ENCODE results near the gene OTULIN.

Gene OTULIN

GRCh38 chr5:14668181-14668591 lies 3.7 kb downstream of the OTULIN start:
- no peak for DNase-seq (ENCODE audit: low read depth, low spot score)

- DNase-seq (ENCODE audit: low read depth, low spot score), result no peak
These were observed 4.9 kb downstream of the OTULIN start for GRCh38 chr5:14669415-14669814.

GRCh38 chr5:14669975-14670374 lies 5.5 kb downstream of the OTULIN start:
- DNase-seq (ENCODE audit: low read depth, low spot score), result no peak

- no peak for DNase-seq (ENCODE audit: low read depth, low spot score)
These were observed 6.9 kb downstream of the OTULIN start for GRCh38 chr5:14671414-14671813.

GRCh38 chr5:14672082-14672481 lies 7.6 kb downstream of the OTULIN start:
- DNase-seq (ENCODE audit: low read depth, low spot score), result no peak

GRCh38 chr5:14672484-14673394 lies 8.2 kb downstream of the OTULIN start:
- no peak for DNase-seq (ENCODE audit: low read depth, low spot score)

GRCh38 chr5:14673443-14673842 lies 8.9 kb downstream of the OTULIN start:
- no peak for DNase-seq (ENCODE audit: low read depth, low spot score)

- DNase-seq (ENCODE audit: low read depth, low spot score), result no peak
These were observed 10.7 kb downstream of the OTULIN start for GRCh38 chr5:14674983-14675854.

GRCh38 chr5:14675865-14676300 lies 11.4 kb downstream of the OTULIN start:
- no peak for DNase-seq (ENCODE audit: low read depth, low spot score)

GRCh38 chr5:14676320-14676719 lies 11.8 kb downstream of the OTULIN start:
- DNase-seq (ENCODE audit: low read depth, low spot score), result no peak

GRCh38 chr5:14678773-14679334 lies 14.3 kb downstream of the OTULIN start:
- DNase-seq (ENCODE audit: low read depth, low spot score), result no peak

- no peak for DNase-seq (ENCODE audit: low read depth, low spot score)
These were observed 15.1 kb downstream of the OTULIN start for GRCh38 chr5:14679595-14679994.

GRCh38 chr5:14681236-14681752 lies 16.8 kb downstream of the OTULIN start:
- no peak for DNase-seq (ENCODE audit: low read depth, low spot score)

- DNase-seq (ENCODE audit: low read depth, low spot score), result no peak
These were observed 19.5 kb downstream of the OTULIN start for GRCh38 chr5:14683906-14684455.

- no peak for DNase-seq (ENCODE audit: low read depth, low spot score)
These were observed 20.2 kb downstream of the OTULIN start for GRCh38 chr5:14684757-14685156.

- peak; percentile 50 for DNase-seq (ENCODE audit: low read depth, low spot score)
These were observed 21.2 kb downstream of the OTULIN start for GRCh38 chr5:14685757-14686156.

- DNase-seq (ENCODE audit: low read depth, low spot score), result no peak
These were observed 22.0 kb downstream of the OTULIN start for GRCh38 chr5:14686517-14686916.

- DNase-seq (ENCODE audit: low read depth, low spot score), result peak; percentile 14
These were observed 22.6 kb downstream of the OTULIN start for GRCh38 chr5:14687023-14687665.

GRCh38 chr5:14693070-14693469 lies 28.6 kb downstream of the OTULIN start:
- no peak for DNase-seq (ENCODE audit: low read depth, low spot score)

- no peak for DNase-seq (ENCODE audit: low read depth, low spot score)
These were observed 30.6 kb downstream of the OTULIN start for GRCh38 chr5:14695152-14695551.

- DNase-seq (ENCODE audit: low read depth, low spot score), result peak; percentile 7
These were observed 31.5 kb downstream of the OTULIN start for GRCh38 chr5:14696057-14696456.

Data from ELF-1 (cell line).